Calu3 (cell line): ENCODE data around the gene OR2H1. TPM values are rescaled to one million over a fixed set of nuclear protein-coding genes. Genes with fewer than 3 reads are reported as not detected.

Experiments used
- Bru-seq: library from RNA; stranded (reverse); fragments of 400-500 nt; gene quantifications from one replicate; lab custom pipeline; 2021; lab: Mats Ljungman, UMichigan
- BruChase-seq, 2 experiments: library from RNA; stranded (reverse); fragments of 400-500 nt; gene quantifications; one replicate each; lab custom pipeline; 2021; lab: Mats Ljungman, UMichigan
- BruUV-seq: library from RNA; stranded (reverse); fragments of 400-500 nt; replicated peaks from 2 replicates; lab custom pipeline; 2021; lab: Mats Ljungman, UMichigan
- CTCF ChIA-PET: fragments of 300-600 bp; sonication (Branson Sonifier 250); formaldehyde crosslinking; loops from one replicate; lab custom pipeline; 2022; ENCODE audit warnings: antibody characterized with exemption; lab: Charles Lee
- DNase-seq: peaks from one replicate; pipeline ENCODE4 v3.0.0; 2022
- H3K27ac Mint-ChIP-seq: one replicate; pipeline ENCODE4 v1.8.0; 2022; ENCODE audit warnings: mixed read lengths; ENCODE audit not compliant: unreplicated experiment
- H3K27me3 Mint-ChIP-seq: one replicate; pipeline ENCODE4 v1.8.0; 2022; ENCODE audit warnings: mixed read lengths; ENCODE audit not compliant: unreplicated experiment
- H3K36me3 Mint-ChIP-seq: one replicate; pipeline ENCODE4 v1.8.0; 2022; ENCODE audit warnings: mild to moderate bottlenecking, moderate library complexity, mixed read lengths; ENCODE audit not compliant: insufficient read depth, unreplicated experiment
- H3K4me1 Mint-ChIP-seq: one replicate; pipeline ENCODE4 v1.8.0; 2022; ENCODE audit warnings: mild to moderate bottlenecking, low read depth, mixed read lengths; ENCODE audit not compliant: unreplicated experiment
- H3K4me3 Mint-ChIP-seq: one replicate; pipeline ENCODE4 v1.8.0; 2022; ENCODE audit warnings: mild to moderate bottlenecking, low read depth, moderate library complexity, mixed read lengths; ENCODE audit not compliant: unreplicated experiment
- H3K9me3 Mint-ChIP-seq: one replicate; pipeline ENCODE4 v1.8.0; 2022; ENCODE audit warnings: low read depth, mixed read lengths; ENCODE audit not compliant: unreplicated experiment
- intact Hi-C: fragments of 100-400 bp; cut with micrococcal nuclease; formaldehyde crosslinking; loops from one replicate; pipeline ENCODE4 v1.10.0; 2022; ENCODE audit not compliant: unreplicated experiment
- long read RNA-seq: library from polyadenylated mRNA; stranded (forward); transcript quantifications from one replicate; pipeline ENCODE4 v2.0.0, GENCODE V29; 2022
- total RNA-seq: library from RNA; stranded (reverse); gene quantifications from 2 replicates; pipeline ENCODE4 v1.2.3, GENCODE V29; 2022
- TF ChIP-seq, protein P1 (sequence below): fragments of 200-600 bp; IDR thresholded peaks from one replicate; pipeline ENCODE4 v1.8.0; 2022; ENCODE audit warnings: antibody characterized with exemption; ENCODE audit not compliant: unreplicated experiment

The OR2H1 gene
- total RNA-seq, result not detected in 2 replicates
- Bru-seq, nascent RNA, result percentile 9 among the genes with signal in this experiment
- not detected for BruChase-seq, experiment 1, labeled RNA remaining after a 6-hour chase
- not detected for BruChase-seq, experiment 2, labeled RNA remaining after a 2-hour chase
- long read RNA-seq, result 0 reads

DNA sequence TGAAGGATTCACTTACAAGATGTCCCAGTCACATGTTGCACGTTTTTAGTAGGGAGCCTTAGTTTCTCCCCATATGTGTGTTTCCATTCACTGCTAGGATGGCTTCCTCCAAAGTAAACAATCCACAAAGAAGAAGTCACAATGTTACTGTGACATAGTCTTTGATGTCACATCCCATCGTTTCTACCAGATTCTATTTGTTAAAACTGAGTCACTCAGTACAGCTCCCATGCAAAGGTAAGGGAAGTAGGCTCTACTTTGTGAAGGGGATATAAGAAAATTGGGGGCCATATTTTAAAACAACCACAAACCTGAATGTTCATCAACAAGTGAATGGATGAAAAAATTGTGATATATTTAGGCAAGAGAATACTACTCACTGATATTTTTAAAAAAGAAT, at the start of gene OR2H1, which contains the start of gene OR11A1:
Gene OR2H1 (plus strand): TSS at position 185 of the 400 bp plus-strand sequence. CDS start 4,615 bp downstream, outside the sequence.
Gene OR11A1 (minus strand): TSS at position 101 of the 400 bp plus-strand sequence. CDS start 29,430 bp downstream, outside the sequence.
- CTCF ChIA-PET, result no interaction called here
- BruUV-seq, result no TSS peak
- no peak for DNase-seq
- Mint-ChIP-seq H3K4me1 (peaks cover 12% of the 10 kb centered on the region), H3K27ac (no peak within 1 kb of the TSS), H3K36me3 (no peaks in the 10 kb centered on the region), H3K9me3 (peaks cover 5% of the 10 kb centered on the region), H3K4me3 (no peak within 1 kb of the TSS), H3K27me3 (no peaks in the 10 kb centered on the region)
- intact Hi-C loops, result no loop called here
- TF ChIP-seq, protein P1, sequence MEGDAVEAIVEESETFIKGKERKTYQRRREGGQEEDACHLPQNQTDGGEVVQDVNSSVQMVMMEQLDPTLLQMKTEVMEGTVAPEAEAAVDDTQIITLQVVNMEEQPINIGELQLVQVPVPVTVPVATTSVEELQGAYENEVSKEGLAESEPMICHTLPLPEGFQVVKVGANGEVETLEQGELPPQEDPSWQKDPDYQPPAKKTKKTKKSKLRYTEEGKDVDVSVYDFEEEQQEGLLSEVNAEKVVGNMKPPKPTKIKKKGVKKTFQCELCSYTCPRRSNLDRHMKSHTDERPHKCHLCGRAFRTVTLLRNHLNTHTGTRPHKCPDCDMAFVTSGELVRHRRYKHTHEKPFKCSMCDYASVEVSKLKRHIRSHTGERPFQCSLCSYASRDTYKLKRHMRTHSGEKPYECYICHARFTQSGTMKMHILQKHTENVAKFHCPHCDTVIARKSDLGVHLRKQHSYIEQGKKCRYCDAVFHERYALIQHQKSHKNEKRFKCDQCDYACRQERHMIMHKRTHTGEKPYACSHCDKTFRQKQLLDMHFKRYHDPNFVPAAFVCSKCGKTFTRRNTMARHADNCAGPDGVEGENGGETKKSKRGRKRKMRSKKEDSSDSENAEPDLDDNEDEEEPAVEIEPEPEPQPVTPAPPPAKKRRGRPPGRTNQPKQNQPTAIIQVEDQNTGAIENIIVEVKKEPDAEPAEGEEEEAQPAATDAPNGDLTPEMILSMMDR, result no peak

DNA sequence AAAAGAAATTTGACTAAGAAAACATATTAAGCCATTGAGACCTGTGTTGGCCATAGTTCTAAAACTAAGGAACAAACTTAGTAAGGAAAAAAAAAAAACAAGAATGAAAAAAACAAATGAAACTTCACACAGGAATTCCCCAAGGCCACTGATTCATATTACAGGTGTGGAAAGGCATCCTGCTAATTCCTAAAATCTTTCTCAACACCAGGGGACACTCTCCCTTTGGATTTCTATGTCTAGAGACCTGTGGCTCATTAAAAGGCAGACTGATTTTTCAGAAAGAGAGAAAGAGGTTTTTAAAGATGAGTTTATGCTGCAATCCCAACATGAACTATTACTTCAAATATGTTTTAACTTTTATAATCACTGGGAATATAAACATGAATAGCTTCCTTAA, 42.4 kb upstream of the OR2H1 start, which contains the start of gene OR12D1:
Gene OR12D1 (plus strand): TSS at position 341 of the 400 bp plus-strand sequence.
- BruUV-seq, result no TSS peak
- intact Hi-C loops, result loop anchor here (1.0 to 10.0 kb wide), 3 partner anchors 47 to 175 kb away; no protein-coding TSS in a partner anchor
- Mint-ChIP-seq H3K4me3 (no peak within 1 kb of the TSS), H3K27ac (no peak within 1 kb of the TSS), H3K27me3 (no peaks in the 10 kb centered on the region), H3K36me3 (no peaks in the 10 kb centered on the region), H3K9me3 (peaks cover 10% of the 10 kb centered on the region), H3K4me1 (no peaks in the 10 kb centered on the region)
- CTCF ChIA-PET, result interaction anchor here (0.6 to 1.5 kb wide), 2 partner anchors 188 to 218 kb away, joined by 3 read pairs; partner anchors contain the start of gene GABBR1
- TF ChIP-seq, protein P1, result peak; percentile 28
- DNase-seq, result peak; percentile 36

DNA sequence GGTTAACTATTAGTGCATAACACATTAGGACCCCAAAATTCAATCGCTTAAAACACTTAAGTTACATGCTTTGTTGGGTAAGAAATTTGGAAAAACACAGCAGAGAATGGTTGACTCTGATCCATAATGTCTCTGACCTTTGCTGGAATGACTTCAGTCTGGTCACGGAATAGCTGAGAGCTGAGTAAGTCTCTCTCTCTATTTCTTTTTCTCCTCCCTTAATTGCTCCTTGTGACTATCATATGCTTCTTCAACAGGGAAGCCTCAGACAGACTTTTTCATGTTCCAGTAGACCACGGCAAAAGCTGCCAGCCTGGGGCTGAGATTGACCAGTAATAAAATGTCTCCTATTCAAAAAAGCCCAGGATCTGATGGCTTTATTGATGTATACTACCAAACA, 37.4 kb upstream of the OR2H1 start:
- Mint-ChIP-seq H3K4me1 (no peaks in the 10 kb centered on the region), H3K4me3 (no peak overlapping the region), H3K27ac (no peak overlapping the region), H3K36me3 (no peaks in the 10 kb centered on the region), H3K9me3 (peaks cover 2% of the 10 kb centered on the region), H3K27me3 (no peaks in the 10 kb centered on the region)
- no peak for DNase-seq
- intact Hi-C loops, result loop anchor here (10.0 kb wide), 1 partner anchor 95 kb away; no protein-coding TSS in a partner anchor
- TF ChIP-seq, protein P1, result no peak
- CTCF ChIA-PET, result no interaction called here
- BruUV-seq, result no TSS peak

DNA sequence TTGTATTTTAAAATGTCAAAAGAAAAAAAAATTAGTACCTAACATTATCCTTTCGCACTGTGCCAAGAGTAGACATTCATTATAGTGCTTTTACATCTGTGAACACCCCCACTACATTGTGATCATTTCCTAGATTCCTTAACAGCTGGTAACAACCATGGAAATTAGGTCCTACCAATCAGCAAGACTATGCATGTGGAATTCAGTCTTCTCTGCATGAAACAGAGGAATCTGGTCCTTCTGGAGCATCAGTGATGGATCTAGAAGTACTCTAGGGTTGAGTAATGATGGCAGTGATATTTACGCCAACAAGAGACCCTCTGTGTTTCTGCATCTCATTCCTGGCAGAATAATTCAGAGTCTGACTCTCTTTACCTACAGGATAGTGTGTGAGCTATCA, 32.8 kb upstream of the OR2H1 start:
- no peaks in the 10 kb centered on the region for H3K27me3 Mint-ChIP-seq
- no TSS peak for BruUV-seq

More for the DNA sequence above, 32.8 kb upstream of the OR2H1 start:
- no peaks in the 10 kb centered on the region for H3K9me3 Mint-ChIP-seq
- H3K27ac Mint-ChIP-seq, result no peak overlapping the region
- TF ChIP-seq, protein P1, result no peak
- H3K4me1 Mint-ChIP-seq, result no peaks in the 10 kb centered on the region
- CTCF ChIA-PET, result interaction anchor here (1.2 kb wide), 1 partner anchor 103 kb away, joined by 3 read pairs; no protein-coding TSS in a partner anchor
- intact Hi-C loops, result no loop called here
- no peak overlapping the region for H3K4me3 Mint-ChIP-seq
- no peaks in the 10 kb centered on the region for H3K36me3 Mint-ChIP-seq
- DNase-seq, result no peak
